BE2C (cell line): ENCODE measurements around the gene TEN1.

Source experiments
- DNase-seq: peaks from one replicate; pipeline ENCODE4 v3.0.0-alpha.2; 2020
- H3K27me3 ChIP-seq: fragments of 250-450 bp; sonication (Bioruptor Pico); 2 replicates; pipeline ENCODE4 v1.5.1; 2020; ENCODE audit warnings: mild to moderate bottlenecking
- H3K36me3 ChIP-seq: fragments of 250-450 bp; sonication (Bioruptor Pico); 2 replicates; pipeline ENCODE4 v1.5.1; 2020; ENCODE audit warnings: mild to moderate bottlenecking
- H3K4me1 ChIP-seq: fragments of 250-450 bp; sonication (Bioruptor Pico); 2 replicates; pipeline ENCODE4 v1.5.1; 2020
- H3K4me3 ChIP-seq: 2 replicates; pipeline ENCODE4 v1.5.1; 2011; ENCODE audit warnings: low read depth, low read length
- H3K9me3 ChIP-seq: fragments of 250-450 bp; sonication (Bioruptor Pico); 2 replicates; pipeline ENCODE4 v1.5.1; 2020
- TF ChIP-seq, protein P1 (sequence below): IDR thresholded peaks from 2 replicates; pipeline ENCODE4 v1.5.1; 2012; ENCODE audit warnings: mild to moderate bottlenecking, low read depth, low read length

The TEN1 gene

DNA sequence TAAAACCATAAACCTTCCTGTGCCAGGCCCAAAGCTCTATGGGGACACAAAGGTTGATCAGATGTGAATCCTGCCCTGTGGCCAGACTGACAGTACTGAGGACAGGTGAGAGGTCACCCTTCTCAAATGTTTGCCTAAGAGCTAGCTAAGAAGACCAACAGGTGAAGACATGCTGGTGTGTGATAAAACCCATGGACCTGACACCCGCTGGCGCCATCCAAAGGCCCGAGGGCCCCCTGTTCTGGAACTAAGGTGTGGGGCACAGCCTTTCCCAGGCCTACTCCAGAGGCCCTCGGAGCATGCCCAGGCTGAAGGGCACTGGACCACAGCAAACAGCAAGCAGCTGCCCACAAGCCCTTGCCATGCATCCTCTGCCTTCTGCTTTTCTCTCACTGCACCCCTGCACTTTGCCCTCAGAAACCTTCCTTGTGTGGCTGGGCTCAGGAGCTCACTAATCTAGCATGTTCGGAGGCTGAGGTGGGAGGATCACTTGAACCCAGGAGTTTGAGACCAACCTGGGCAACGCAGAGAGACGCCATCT is 16.4 kb downstream of the TEN1 start:
- Histone ChIP-seq H3K9me3 (no peaks in the 10 kb centered on the region), H3K4me1 (no peaks in the 10 kb centered on the region), H3K36me3 (peaks cover 11% of the 10 kb centered on the region), H3K4me3 (no peak overlapping the region), H3K27me3 (no peaks in the 10 kb centered on the region)
- DNase-seq = no peak
- TF ChIP-seq, protein P1, sequence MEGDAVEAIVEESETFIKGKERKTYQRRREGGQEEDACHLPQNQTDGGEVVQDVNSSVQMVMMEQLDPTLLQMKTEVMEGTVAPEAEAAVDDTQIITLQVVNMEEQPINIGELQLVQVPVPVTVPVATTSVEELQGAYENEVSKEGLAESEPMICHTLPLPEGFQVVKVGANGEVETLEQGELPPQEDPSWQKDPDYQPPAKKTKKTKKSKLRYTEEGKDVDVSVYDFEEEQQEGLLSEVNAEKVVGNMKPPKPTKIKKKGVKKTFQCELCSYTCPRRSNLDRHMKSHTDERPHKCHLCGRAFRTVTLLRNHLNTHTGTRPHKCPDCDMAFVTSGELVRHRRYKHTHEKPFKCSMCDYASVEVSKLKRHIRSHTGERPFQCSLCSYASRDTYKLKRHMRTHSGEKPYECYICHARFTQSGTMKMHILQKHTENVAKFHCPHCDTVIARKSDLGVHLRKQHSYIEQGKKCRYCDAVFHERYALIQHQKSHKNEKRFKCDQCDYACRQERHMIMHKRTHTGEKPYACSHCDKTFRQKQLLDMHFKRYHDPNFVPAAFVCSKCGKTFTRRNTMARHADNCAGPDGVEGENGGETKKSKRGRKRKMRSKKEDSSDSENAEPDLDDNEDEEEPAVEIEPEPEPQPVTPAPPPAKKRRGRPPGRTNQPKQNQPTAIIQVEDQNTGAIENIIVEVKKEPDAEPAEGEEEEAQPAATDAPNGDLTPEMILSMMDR = no peak

- no peak overlapping the region for H3K4me3 ChIP-seq
- peaks cover 5% of the 10 kb centered on the region for H3K36me3 ChIP-seq
- TF ChIP-seq, protein P1 = no peak
- no peaks in the 10 kb centered on the region for H3K4me1 ChIP-seq
- no peak for DNase-seq
- H3K9me3 ChIP-seq = no peaks in the 10 kb centered on the region
- no peaks in the 10 kb centered on the region for H3K27me3 ChIP-seq
These were observed 17.9 kb downstream of the TEN1 start for GRCh38 chr17:75996665-75997590.

- H3K4me3 ChIP-seq = no peak overlapping the region
- H3K4me1 ChIP-seq = no peaks in the 10 kb centered on the region
- peaks cover 5% of the 10 kb centered on the region for H3K36me3 ChIP-seq
- TF ChIP-seq, protein P1 = no peak
- H3K27me3 ChIP-seq = no peaks in the 10 kb centered on the region
- no peak for DNase-seq
- no peaks in the 10 kb centered on the region for H3K9me3 ChIP-seq
These were observed 19.3 kb downstream of the TEN1 start for GRCh38 chr17:75998327-75998795.

- Histone ChIP-seq H3K27me3 (no peaks in the 10 kb centered on the region), H3K4me1 (no peaks in the 10 kb centered on the region), H3K9me3 (no peaks in the 10 kb centered on the region), H3K4me3 (no peak overlapping the region), H3K36me3 (no peaks in the 10 kb centered on the region; the same call in 1 of the 2 replicates)
- peak; percentile 80 for DNase-seq
- TF ChIP-seq, protein P1 = peak; percentile 82
These were observed 21.1 kb downstream of the TEN1 start for GRCh38 chr17:76000016-76000754.

DNA sequence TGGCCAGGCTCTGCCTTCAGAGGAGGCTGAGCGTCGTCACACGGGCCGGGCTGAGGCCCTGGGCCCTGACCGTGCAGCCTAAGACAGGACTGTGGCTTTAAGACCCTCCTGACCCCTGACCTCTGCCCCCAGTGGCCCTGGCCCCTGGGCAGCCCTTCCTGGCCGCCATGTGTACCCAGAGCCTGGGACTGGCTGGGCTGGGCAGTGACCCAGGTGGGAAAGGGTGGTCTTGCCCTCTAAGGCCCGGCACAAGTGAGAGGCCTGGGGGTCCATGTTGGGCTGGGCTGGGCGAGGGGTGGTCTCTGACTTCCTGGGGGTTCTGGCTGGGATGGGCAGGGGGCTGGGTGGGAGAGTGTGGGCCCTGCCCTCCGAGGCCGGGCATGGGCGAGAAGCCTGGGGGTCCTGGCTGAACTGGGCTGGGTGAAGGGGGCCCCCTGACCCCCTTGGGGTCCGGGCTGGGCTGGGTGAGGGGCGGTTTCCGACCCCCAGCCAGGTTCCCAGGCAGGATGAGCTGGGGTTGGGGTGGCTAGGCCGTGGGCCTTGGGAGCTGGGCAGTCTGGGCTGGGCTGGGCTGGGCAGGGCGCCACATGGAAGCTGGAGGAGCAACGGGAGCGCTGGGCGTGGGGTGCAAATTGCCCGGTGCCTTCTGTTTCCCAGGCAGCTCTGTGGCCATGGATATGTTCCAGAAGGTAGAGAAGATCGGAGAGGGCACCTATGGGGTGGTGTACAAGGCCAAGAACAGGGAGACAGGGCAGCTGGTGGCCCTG is 21.9 kb downstream of the TEN1 start, which contains the start of gene CDK3:
Gene CDK3 (plus strand): TSS at position 101 of the 767 bp plus-strand sequence. CDS start 571 bp downstream, at position 672.
- Histone ChIP-seq H3K4me1 (no peaks in the 10 kb centered on the region), H3K36me3 (no peaks in the 10 kb centered on the region), H3K4me3 (no peak within 1 kb of the TSS), H3K27me3 (no peaks in the 10 kb centered on the region), H3K9me3 (no peaks in the 10 kb centered on the region)
- TF ChIP-seq, protein P1 = no peak
- DNase-seq = no peak
